PFSK-1 (cell line): ENCODE measurements around the gene SERPINB4.

Source experiments
- TAF1 ChIP-seq: IDR thresholded peaks from 2 replicates; pipeline ENCODE4 v1.6.1; 2012; ENCODE audit warnings: low read length, control low read depth, borderline replicate concordance; ENCODE audit not compliant: insufficient read depth
- TF ChIP-seq, protein P1 (sequence below), 2 experiments: IDR thresholded peaks; 2 replicates each; pipeline versions ENCODE4 v1.6.1 to v1.8.0; 2011 to 2012; ENCODE audit warnings: low read depth in 2 of 2, low read length in 2 of 2, control low read depth in 1 of 2, inconsistent platforms in 1 of 2, mild to moderate bottlenecking in 1 of 2, moderate library complexity in 1 of 2; ENCODE audit not compliant: insufficient read depth in 1 of 2

- no peak for TF ChIP-seq TAF1
- TF ChIP-seq, protein P1, sequence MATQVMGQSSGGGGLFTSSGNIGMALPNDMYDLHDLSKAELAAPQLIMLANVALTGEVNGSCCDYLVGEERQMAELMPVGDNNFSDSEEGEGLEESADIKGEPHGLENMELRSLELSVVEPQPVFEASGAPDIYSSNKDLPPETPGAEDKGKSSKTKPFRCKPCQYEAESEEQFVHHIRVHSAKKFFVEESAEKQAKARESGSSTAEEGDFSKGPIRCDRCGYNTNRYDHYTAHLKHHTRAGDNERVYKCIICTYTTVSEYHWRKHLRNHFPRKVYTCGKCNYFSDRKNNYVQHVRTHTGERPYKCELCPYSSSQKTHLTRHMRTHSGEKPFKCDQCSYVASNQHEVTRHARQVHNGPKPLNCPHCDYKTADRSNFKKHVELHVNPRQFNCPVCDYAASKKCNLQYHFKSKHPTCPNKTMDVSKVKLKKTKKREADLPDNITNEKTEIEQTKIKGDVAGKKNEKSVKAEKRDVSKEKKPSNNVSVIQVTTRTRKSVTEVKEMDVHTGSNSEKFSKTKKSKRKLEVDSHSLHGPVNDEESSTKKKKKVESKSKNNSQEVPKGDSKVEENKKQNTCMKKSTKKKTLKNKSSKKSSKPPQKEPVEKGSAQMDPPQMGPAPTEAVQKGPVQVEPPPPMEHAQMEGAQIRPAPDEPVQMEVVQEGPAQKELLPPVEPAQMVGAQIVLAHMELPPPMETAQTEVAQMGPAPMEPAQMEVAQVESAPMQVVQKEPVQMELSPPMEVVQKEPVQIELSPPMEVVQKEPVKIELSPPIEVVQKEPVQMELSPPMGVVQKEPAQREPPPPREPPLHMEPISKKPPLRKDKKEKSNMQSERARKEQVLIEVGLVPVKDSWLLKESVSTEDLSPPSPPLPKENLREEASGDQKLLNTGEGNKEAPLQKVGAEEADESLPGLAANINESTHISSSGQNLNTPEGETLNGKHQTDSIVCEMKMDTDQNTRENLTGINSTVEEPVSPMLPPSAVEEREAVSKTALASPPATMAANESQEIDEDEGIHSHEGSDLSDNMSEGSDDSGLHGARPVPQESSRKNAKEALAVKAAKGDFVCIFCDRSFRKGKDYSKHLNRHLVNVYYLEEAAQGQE (IDR thresholded peaks at IDR 0.05; ENCODE audit: insufficient read depth in 1 of 2, low read depth in 2 of 2, low read length in 2 of 2) = no peak
Observed at GRCh38 chr18:63603772-63604171, 40.3 kb downstream of the SERPINB4 start.
